Astrocyte (in vitro differentiated cells and primary cell): ENCODE data around the gene SCCPDH. TPM values are rescaled to one million over a fixed set of nuclear protein-coding genes. Genes with fewer than 3 reads are reported as not detected.

Experiments used
- DNase-seq: peaks from one replicate; pipeline ENCODE4 v3.0.0-alpha.2; 2010; ENCODE audit warnings: low read depth
- FAIRE-seq: peaks from 2 replicates; lab custom pipeline; 2011; peaks lifted over from hg19 to GRCh38; lab: Jason Lieb, UNC
- H2AFZ ChIP-seq: 2 replicates; pipeline ENCODE4 v1.6.0; 2012; ENCODE audit warnings: low read depth, low read length, inconsistent platforms
- H3K27ac ChIP-seq: 2 replicates; pipeline ENCODE4 v1.5.1; 2011; ENCODE audit warnings: low read depth, low read length, inconsistent platforms
- H3K27me3 ChIP-seq: 2 replicates; pipeline ENCODE4 v1.6.0; 2011; ENCODE audit warnings: low read length, inconsistent platforms; ENCODE audit not compliant: insufficient read depth
- H3K36me3 ChIP-seq: 2 replicates; pipeline ENCODE4 v1.5.1; 2011; ENCODE audit warnings: low read length, inconsistent platforms; ENCODE audit not compliant: insufficient read depth
- H3K4me1 ChIP-seq: 2 replicates; pipeline ENCODE4 v1.5.1; 2011; ENCODE audit warnings: low read length, inconsistent platforms; ENCODE audit not compliant: insufficient read depth
- H3K4me2 ChIP-seq: 2 replicates; pipeline ENCODE4 v1.6.0; 2012; ENCODE audit warnings: low read length, inconsistent platforms
- H3K4me3 ChIP-seq: 2 replicates; pipeline ENCODE4 v1.5.1; 2011; ENCODE audit warnings: low read depth, mild to moderate bottlenecking, low read length, inconsistent platforms; ENCODE audit not compliant: insufficient read depth
- H3K79me2 ChIP-seq: 2 replicates; pipeline ENCODE4 v1.6.0; 2012; ENCODE audit warnings: mild to moderate bottlenecking, low read length, inconsistent platforms; ENCODE audit not compliant: insufficient read depth
- H3K9ac ChIP-seq: 2 replicates; pipeline ENCODE4 v1.6.0; 2012; ENCODE audit warnings: mild to moderate bottlenecking, low read length, inconsistent platforms
- H3K9me3 ChIP-seq: 2 replicates; pipeline ENCODE4 v1.5.1; 2012; ENCODE audit warnings: low read depth, mild to moderate bottlenecking, low read length, inconsistent platforms; ENCODE audit not compliant: insufficient read depth
- H4K20me1 ChIP-seq: 2 replicates; pipeline ENCODE4 v1.6.0; 2012; ENCODE audit warnings: low read length, inconsistent platforms; ENCODE audit not compliant: insufficient read depth
- H3K27ac Mint-ChIP-seq: one replicate; pipeline ENCODE4 v1.8.0; 2021; ENCODE audit warnings: mild to moderate bottlenecking, mixed read lengths; ENCODE audit not compliant: unreplicated experiment
- H3K27me3 Mint-ChIP-seq: one replicate; pipeline ENCODE4 v1.8.0; 2021; ENCODE audit warnings: low read depth, mixed read lengths; ENCODE audit not compliant: unreplicated experiment
- H3K36me3 Mint-ChIP-seq: one replicate; pipeline ENCODE4 v1.8.0; 2021; ENCODE audit warnings: low read depth, mixed read lengths; ENCODE audit not compliant: unreplicated experiment
- H3K4me1 Mint-ChIP-seq: one replicate; pipeline ENCODE4 v1.8.0; 2021; ENCODE audit warnings: low read depth, mixed read lengths; ENCODE audit not compliant: unreplicated experiment
- H3K4me3 Mint-ChIP-seq: one replicate; pipeline ENCODE4 v1.8.0; 2021; ENCODE audit warnings: mild to moderate bottlenecking, moderate library complexity, mixed read lengths; ENCODE audit not compliant: unreplicated experiment
- H3K9me3 Mint-ChIP-seq: one replicate; pipeline ENCODE4 v1.8.0; 2021; ENCODE audit warnings: mild to moderate bottlenecking, mixed read lengths; ENCODE audit not compliant: unreplicated experiment
- CTCF ChIP-seq: IDR thresholded peaks from 2 replicates; pipeline ENCODE4 v1.5.1; 2011; ENCODE audit warnings: low read depth, mild to moderate bottlenecking, inconsistent platforms, low read length, moderate library complexity; ENCODE audit not compliant: insufficient read depth
- EZH2 ChIP-seq: IDR thresholded peaks from 2 replicates; pipeline ENCODE4 v1.6.1; 2012; ENCODE audit warnings: mild to moderate bottlenecking, low read length, inconsistent platforms; ENCODE audit not compliant: insufficient read depth
- total RNA-seq: library from RNA; stranded (reverse); gene quantifications from 2 replicates; pipeline ENCODE4 v1.2.1, GENCODE V29; 2021

SCCPDH gene
- total RNA-seq, 1 donor from 2014 or later: 25.0 TPM

DNA sequence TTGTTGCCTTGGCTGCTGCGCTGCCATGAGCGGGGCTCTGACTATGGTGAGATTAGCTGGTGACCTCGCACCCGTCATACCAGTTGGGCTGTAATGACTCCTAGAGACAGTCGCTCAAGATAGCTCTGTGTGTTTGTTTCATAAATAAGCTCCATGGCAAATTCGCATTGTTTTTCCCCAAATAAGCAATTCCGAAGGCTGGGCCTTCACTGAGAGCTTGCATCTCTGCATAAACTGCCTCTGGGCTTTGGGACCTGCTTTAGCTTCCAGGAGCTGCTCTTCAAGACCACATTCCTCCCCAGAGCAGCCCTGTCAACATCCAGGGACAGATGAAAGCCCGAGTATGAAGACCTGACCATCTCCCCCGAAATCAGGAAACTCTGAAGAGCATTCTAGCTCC is 40.7 kb upstream of the SCCPDH start:
- Histone ChIP-seq H3K9ac (no peak overlapping the region), H3K4me2 (no peak overlapping the region), H4K20me1 (no peaks in the 10 kb centered on the region), H3K4me3 (no peak overlapping the region), H3K27me3 (no peaks in the 10 kb centered on the region), H3K4me1 (peaks cover 5% of the 10 kb centered on the region), H3K27ac (no peak overlapping the region), H3K79me2 (no peaks in the 10 kb centered on the region), H3K36me3 (no peaks in the 10 kb centered on the region), H3K9me3 (no peaks in the 10 kb centered on the region), H2AFZ (no peak overlapping the region)
- TF ChIP-seq EZH2 (no peak), CTCF (no peak)
- Mint-ChIP-seq H3K36me3 (peaks cover 2% of the 10 kb centered on the region), H3K9me3 (peaks cover 3% of the 10 kb centered on the region), H3K4me1 (peaks cover 4% of the 10 kb centered on the region), H3K27ac (no peak overlapping the region), H3K27me3 (no peaks in the 10 kb centered on the region), H3K4me3 (no peak overlapping the region)
- no peak for FAIRE-seq
- no peak for DNase-seq

- Histone ChIP-seq H3K4me1 (no peaks in the 10 kb centered on the region), H3K27ac (no peak overlapping the region), H3K36me3 (no peaks in the 10 kb centered on the region), H3K27me3 (no peaks in the 10 kb centered on the region), H3K9ac (no peak overlapping the region), H3K4me3 (no peak overlapping the region), H3K9me3 (no peaks in the 10 kb centered on the region), H3K79me2 (no peaks in the 10 kb centered on the region), H4K20me1 (no peaks in the 10 kb centered on the region), H2AFZ (no peak overlapping the region), H3K4me2 (no peak overlapping the region)
- TF ChIP-seq CTCF (no peak), EZH2 (no peak)
- Mint-ChIP-seq H3K27me3 (no peaks in the 10 kb centered on the region), H3K27ac (no peak overlapping the region), H3K4me3 (no peak overlapping the region), H3K9me3 (peaks cover 7% of the 10 kb centered on the region), H3K36me3 (peaks cover 2% of the 10 kb centered on the region), H3K4me1 (peaks cover 4% of the 10 kb centered on the region)
- FAIRE-seq (no peak), DNase-seq (no peak)
Observed at GRCh38 chr1:246687002-246687401, 37.2 kb upstream of the SCCPDH start.

DNA sequence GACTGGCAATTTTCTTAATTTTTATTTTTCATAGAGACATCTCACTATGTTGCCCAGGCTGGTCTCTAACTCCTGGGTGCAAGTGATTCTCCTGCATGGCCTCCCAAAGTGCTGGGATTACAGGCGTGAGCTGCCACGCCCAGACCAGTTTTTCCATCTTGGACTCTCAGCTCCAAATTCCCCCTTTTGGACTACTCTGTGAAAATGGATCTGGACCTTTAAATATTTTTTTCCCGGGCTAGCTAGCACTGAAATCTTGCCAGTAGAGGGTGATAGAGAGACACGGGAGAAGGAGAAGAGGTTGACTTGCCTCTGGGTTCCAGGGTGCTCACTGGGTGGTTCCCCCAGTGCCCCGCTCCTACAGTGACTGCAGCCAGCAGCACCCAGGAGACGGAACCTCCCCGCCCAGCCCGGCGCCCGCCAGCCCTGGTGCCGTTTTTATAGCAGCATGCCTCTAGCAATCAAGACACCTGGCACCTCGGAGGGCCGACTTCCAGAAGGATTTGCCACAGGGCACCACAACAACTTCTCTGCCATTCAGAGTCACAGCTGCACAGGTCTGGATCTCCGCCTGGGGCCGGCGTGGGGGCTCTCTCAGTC is 34.7 kb upstream of the SCCPDH start:
- Histone ChIP-seq H3K79me2 (no peaks in the 10 kb centered on the region), H3K9me3 (peaks cover 3% of the 10 kb centered on the region), H3K4me2 (peak overlapping the region; percentile 82), H3K27ac (no peak overlapping the region), H3K9ac (peak overlapping the region; percentile 47), H2AFZ (peak overlapping the region; percentile 82), H3K4me1 (no peaks in the 10 kb centered on the region), H3K4me3 (peak overlapping the region; percentile 39), H3K36me3 (no peaks in the 10 kb centered on the region), H4K20me1 (no peaks in the 10 kb centered on the region), H3K27me3 (no peaks in the 10 kb centered on the region)
- Mint-ChIP-seq H3K4me3 (no peak overlapping the region), H3K4me1 (no peaks in the 10 kb centered on the region), H3K27me3 (no peaks in the 10 kb centered on the region), H3K9me3 (peaks cover 20% of the 10 kb centered on the region), H3K27ac (no peak overlapping the region), H3K36me3 (peaks cover 2% of the 10 kb centered on the region)
- DNase-seq (peak; percentile 50), FAIRE-seq (no peak)
- TF ChIP-seq EZH2 (no peak), CTCF (peak; percentile 83)
